ENCODE results near the gene LRMDA. TPM values are rescaled to one million over a fixed set of nuclear protein-coding genes. Genes with fewer than 3 reads are reported as not detected.

The LRMDA gene
- total and polyA plus RNA-seq, 2 donors (not counting 1 experiment from before 2014, with no cell fraction given): 0.12 TPM; not detected in 1

DNA sequence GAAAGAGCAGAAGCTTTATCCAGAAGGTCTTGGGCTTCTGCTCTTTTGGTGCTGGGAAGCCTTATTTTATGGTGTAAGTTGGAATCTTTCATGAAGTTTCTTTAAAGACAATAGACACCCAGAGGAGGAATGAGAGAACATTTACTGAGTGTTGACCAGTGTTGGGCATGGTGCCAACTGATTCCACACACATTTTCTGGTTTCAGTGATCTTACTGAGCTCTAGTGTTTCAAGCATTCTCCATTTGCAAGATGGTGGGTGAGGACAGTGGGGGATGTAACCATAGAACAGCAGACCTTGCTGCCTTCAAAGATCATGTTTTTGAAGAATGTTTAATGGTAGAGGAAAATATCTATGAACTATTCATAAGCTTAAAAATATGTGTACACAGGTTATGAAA, 114.6 kb downstream of the LRMDA start:
- CTCF ChIA-PET: no interaction called here

DNA sequence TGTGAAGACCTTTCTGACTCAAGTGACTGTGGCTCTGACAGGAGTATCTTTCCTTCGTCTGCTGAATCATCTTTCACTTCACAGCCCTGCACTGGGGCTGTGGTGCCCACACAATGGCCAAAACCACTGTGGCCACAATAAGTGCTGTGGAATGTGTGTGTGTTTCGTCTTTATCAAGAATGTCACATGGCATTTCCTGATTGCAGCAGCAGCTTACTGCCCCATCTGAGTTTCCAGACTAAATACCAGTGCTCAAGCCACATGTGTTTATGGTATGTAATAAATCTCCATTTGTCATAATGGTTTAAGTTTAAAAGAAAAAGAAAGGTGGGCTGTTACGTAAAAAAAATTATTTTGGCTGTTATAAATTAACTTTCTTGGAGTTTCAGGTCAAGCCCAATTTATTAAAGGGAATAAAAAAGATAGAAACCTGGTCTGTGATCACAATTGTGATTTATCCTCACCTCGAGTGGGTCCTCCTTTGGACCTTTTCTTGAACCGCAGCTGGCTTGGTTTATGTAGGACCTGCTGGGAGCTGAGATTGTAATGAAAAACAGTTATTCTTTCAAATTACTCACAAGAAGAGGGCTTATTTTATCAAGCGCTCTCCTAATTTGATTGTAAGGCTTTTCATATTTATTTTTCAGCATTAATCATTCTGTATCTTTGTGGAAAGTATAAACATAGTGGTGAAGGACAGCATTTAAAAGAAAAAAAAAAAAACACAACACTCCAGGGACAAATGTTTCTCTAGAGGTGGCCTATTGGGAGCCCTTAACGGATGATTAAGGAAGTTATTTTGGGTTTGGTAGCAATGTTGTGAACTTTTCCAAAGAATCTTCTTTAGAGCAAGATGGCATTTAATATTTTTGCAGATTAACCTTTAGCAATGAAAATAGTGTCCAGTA, 116.2 kb downstream of the LRMDA start:
- Mint-ChIP-seq H3K27ac (no peak overlapping the region), H3K27me3 (peaks cover 21% of the 10 kb centered on the region), H3K9me3 (ENCODE audit: insufficient read depth) (no peaks in the 10 kb centered on the region), H3K4me3 (no peak overlapping the region), H3K4me1 (no peaks in the 10 kb centered on the region)
- Histone ChIP-seq H3K79me2 (ENCODE audit: control insufficient read depth, insufficient read depth, low read length) (no peaks in the 10 kb centered on the region), H3K36me3 (replicated peaks in 1 of 2; ENCODE audit: control extremely low read depth in 1 of 2, control insufficient read depth in 1 of 2, extremely low read depth in 1 of 2, insufficient read depth in 2 of 2, low read length in 1 of 2) (no peaks in the 10 kb centered on the region), H2AFZ (ENCODE audit: insufficient read depth, low read depth, low read length, poor library complexity, severe bottlenecking) (no peak overlapping the region), H3K9ac (ENCODE audit: low read length) (no peak overlapping the region), H3K4me1 (ENCODE audit: control insufficient read depth in 2 of 2, insufficient read depth in 2 of 2, low read length in 2 of 2) (no peaks in the 10 kb centered on the region), H3K27ac (ENCODE audit: low read length in 2 of 2) (no peak overlapping the region), H3K4me2 (replicated peaks; ENCODE audit: low read depth, low read length, poor library complexity, severe bottlenecking) (no peak overlapping the region), H3K9me3 (ENCODE audit: control extremely low read depth in 1 of 3, control insufficient read depth in 2 of 3, insufficient read depth in 1 of 3, low read length in 2 of 3) (peaks cover 0 to 4% (median 0%) of the 10 kb centered on the region in 3 donors), H3K4me3 (ENCODE audit: control extremely low read depth in 1 of 5, extremely low read depth in 1 of 5, insufficient read depth in 1 of 5, low read depth in 2 of 5, low read length in 4 of 5) (no peak overlapping the region), H4K20me1 (ENCODE audit: control insufficient read depth, insufficient read depth, low read length, poor library complexity, severe bottlenecking) (no peaks in the 10 kb centered on the region), H3K27me3 (replicated peaks in 1 of 4; ENCODE audit: control extremely low read depth in 1 of 4, control insufficient read depth in 3 of 4, insufficient read depth in 4 of 4, low read length in 3 of 4) (peaks cover 0 to 2% (median 0%) of the 10 kb centered on the region in 4 experiments)
- intact Hi-C loops (cut with micrococcal nuclease): no loop called here
- CTCF ChIA-PET: no interaction called here
- ATAC-seq (ENCODE audit: low read depth): no peak
- DNase-seq: no peak
- no peak for TF ChIP-seq EZH2 (IDR thresholded peaks at IDR 0.05; ENCODE audit: borderline replicate concordance, insufficient read depth, low read depth, low read length, poor library complexity, severe bottlenecking)
- TF ChIP-seq, protein P1, sequence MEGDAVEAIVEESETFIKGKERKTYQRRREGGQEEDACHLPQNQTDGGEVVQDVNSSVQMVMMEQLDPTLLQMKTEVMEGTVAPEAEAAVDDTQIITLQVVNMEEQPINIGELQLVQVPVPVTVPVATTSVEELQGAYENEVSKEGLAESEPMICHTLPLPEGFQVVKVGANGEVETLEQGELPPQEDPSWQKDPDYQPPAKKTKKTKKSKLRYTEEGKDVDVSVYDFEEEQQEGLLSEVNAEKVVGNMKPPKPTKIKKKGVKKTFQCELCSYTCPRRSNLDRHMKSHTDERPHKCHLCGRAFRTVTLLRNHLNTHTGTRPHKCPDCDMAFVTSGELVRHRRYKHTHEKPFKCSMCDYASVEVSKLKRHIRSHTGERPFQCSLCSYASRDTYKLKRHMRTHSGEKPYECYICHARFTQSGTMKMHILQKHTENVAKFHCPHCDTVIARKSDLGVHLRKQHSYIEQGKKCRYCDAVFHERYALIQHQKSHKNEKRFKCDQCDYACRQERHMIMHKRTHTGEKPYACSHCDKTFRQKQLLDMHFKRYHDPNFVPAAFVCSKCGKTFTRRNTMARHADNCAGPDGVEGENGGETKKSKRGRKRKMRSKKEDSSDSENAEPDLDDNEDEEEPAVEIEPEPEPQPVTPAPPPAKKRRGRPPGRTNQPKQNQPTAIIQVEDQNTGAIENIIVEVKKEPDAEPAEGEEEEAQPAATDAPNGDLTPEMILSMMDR (IDR thresholded peaks at IDR 0.05): no peak
- POLR2A ChIA-PET: interaction anchor here (0.6 kb wide), 1 partner anchor 312 kb away, joined by 3 read pairs; the partner anchor contains the start of gene COMTD1
- 60% methylated on average over 2 of the region's 7 CpGs for WGBS (ENCODE audit: insufficient coverage)

More for the DNA sequence above, 114.6 kb downstream of the LRMDA start:
- no peaks in the 10 kb centered on the region for H3K79me2 ChIP-seq (ENCODE audit: control insufficient read depth, insufficient read depth, low read length)
- H3K27ac ChIP-seq (ENCODE audit: low read length in 2 of 2): no peak overlapping the region
- POLR2A ChIA-PET: no interaction called here
- DNase-seq (no peak), ATAC-seq (ENCODE audit: low read depth) (no peak)
- H4K20me1 ChIP-seq (ENCODE audit: control insufficient read depth, insufficient read depth, low read length, poor library complexity, severe bottlenecking): no peaks in the 10 kb centered on the region
- H3K4me1 ChIP-seq (ENCODE audit: control insufficient read depth in 2 of 2, insufficient read depth in 2 of 2, low read length in 2 of 2): no peaks in the 10 kb centered on the region
- intact Hi-C loops (cut with micrococcal nuclease): no loop called here
- no peak overlapping the region for H3K9ac ChIP-seq (ENCODE audit: low read length)
- no peak overlapping the region for H3K27ac Mint-ChIP-seq
- H3K27me3 ChIP-seq (replicated peaks in 1 of 4; ENCODE audit: control extremely low read depth in 1 of 4, control insufficient read depth in 3 of 4, insufficient read depth in 4 of 4, low read length in 3 of 4): peaks cover 0 to 2% (median 0%) of the 10 kb centered on the region in 4 experiments
- no peak overlapping the region for H3K4me3 ChIP-seq (ENCODE audit: control extremely low read depth in 1 of 5, extremely low read depth in 1 of 5, insufficient read depth in 1 of 5, low read depth in 2 of 5, low read length in 4 of 5)
- TF ChIP-seq EZH2 (IDR thresholded peaks at IDR 0.05; ENCODE audit: borderline replicate concordance, insufficient read depth, low read depth, low read length, poor library complexity, severe bottlenecking): no peak
- TF ChIP-seq, protein P1 (IDR thresholded peaks at IDR 0.05): no peak
- H3K9me3 Mint-ChIP-seq (ENCODE audit: insufficient read depth): no peaks in the 10 kb centered on the region
- no peaks in the 10 kb centered on the region for H3K36me3 ChIP-seq (replicated peaks in 1 of 2; ENCODE audit: control extremely low read depth in 1 of 2, control insufficient read depth in 1 of 2, extremely low read depth in 1 of 2, insufficient read depth in 2 of 2, low read length in 1 of 2)
- H3K4me2 ChIP-seq (replicated peaks; ENCODE audit: low read depth, low read length, poor library complexity, severe bottlenecking): no peak overlapping the region
- no peaks in the 10 kb centered on the region for H3K4me1 Mint-ChIP-seq
- H3K9me3 ChIP-seq (ENCODE audit: control extremely low read depth in 1 of 3, control insufficient read depth in 2 of 3, insufficient read depth in 1 of 3, low read length in 2 of 3): no peaks in the 10 kb centered on the region
- H3K27me3 Mint-ChIP-seq: peaks cover 21% of the 10 kb centered on the region
- H2AFZ ChIP-seq (ENCODE audit: insufficient read depth, low read depth, low read length, poor library complexity, severe bottlenecking): no peak overlapping the region
- H3K4me3 Mint-ChIP-seq: no peak overlapping the region
